CD14-positive monocyte (primary cell): ENCODE results near the gene PRM2. TPM values are rescaled to one million over a fixed set of nuclear protein-coding genes. Genes with fewer than 3 reads are reported as not detected.

Experiments used
- DNase-seq, 3 donors: peaks; one replicate each; pipeline ENCODE4 v3.0.0-alpha.2; 2011 to 2022
- H2AFZ ChIP-seq: 2 replicates; pipeline ENCODE4 v1.6.0; 2012; ENCODE audit warnings: mild to moderate bottlenecking, low read depth, low read length, inconsistent platforms; ENCODE audit not compliant: insufficient read depth, poor library complexity, severe bottlenecking
- H3K27ac ChIP-seq, 2 donors: 1 replicate in 1 of 2; 2 replicates in 1 of 2; pipeline ENCODE4 v1.5.1; 2012 to 2013; ENCODE audit warnings: low read length in 2 of 2, control low read depth in 1 of 2, inconsistent platforms in 1 of 2, low read depth in 1 of 2, mild to moderate bottlenecking in 1 of 2
- H3K27me3 ChIP-seq, 2 donors: one replicate each; pipeline versions ENCODE4 v1.6.0 to v1.6.1; 2011 to 2013; ENCODE audit warnings: low read length in 2 of 2; ENCODE audit not compliant: control insufficient read depth in 2 of 2, insufficient read depth in 2 of 2
- H3K36me3 ChIP-seq, 2 donors: replicated peaks in 1 of 2; 1 replicate in 1 of 2; 2 replicates in 1 of 2; pipeline versions ENCODE4 v1.5.1 to v1.6.1; 2012 to 2013; ENCODE audit warnings: low read length in 2 of 2, control low read depth in 1 of 2, inconsistent platforms in 1 of 2, mild to moderate bottlenecking in 1 of 2; ENCODE audit not compliant: insufficient read depth in 2 of 2, control insufficient read depth in 1 of 2
- H3K4me1 ChIP-seq, 2 donors: 1 replicate in 1 of 2; 2 replicates in 1 of 2; pipeline versions ENCODE4 v1.5.1 to v1.6.1; 2012 to 2013; ENCODE audit warnings: low read length in 2 of 2, control low read depth in 1 of 2, inconsistent platforms in 1 of 2, mild to moderate bottlenecking in 1 of 2, moderate library complexity in 1 of 2; ENCODE audit not compliant: insufficient read depth in 2 of 2, control insufficient read depth in 1 of 2
- H3K4me2 ChIP-seq: replicated peaks from 2 replicates; pipeline ENCODE3; 2012; ENCODE audit warnings: low read length, moderate library complexity, mild to moderate bottlenecking; ENCODE audit not compliant: poor library complexity, severe bottlenecking; ENCODE audit errors: extremely low read depth
- H3K4me3 ChIP-seq, 3 experiments: fragments of 200-600 bp in 1 of 3; sonication (generic) in 1 of 3; replicated peaks in 1 of 3; 1 replicate in 2 of 3; 2 replicates in 1 of 3; pipeline ENCODE4 v1.5.1; 2011 to 2013; ENCODE audit warnings: low read length in 3 of 3, mild to moderate bottlenecking in 3 of 3, control low read depth in 2 of 3, low read depth in 2 of 3, inconsistent platforms in 1 of 3, moderate library complexity in 1 of 3
- H3K79me2 ChIP-seq: 2 replicates; pipeline ENCODE4 v1.6.0; 2012; ENCODE audit warnings: mild to moderate bottlenecking, control low read depth, inconsistent platforms, low read length, moderate library complexity; ENCODE audit not compliant: insufficient read depth
- H3K9ac ChIP-seq: 2 replicates; pipeline ENCODE4 v1.6.0; 2017; ENCODE audit warnings: low read length, mild to moderate bottlenecking; ENCODE audit not compliant: insufficient read depth, poor library complexity, severe bottlenecking
- H3K9me3 ChIP-seq, 2 donors: replicated peaks in 1 of 2; 1 replicate in 1 of 2; 2 replicates in 1 of 2; pipeline versions ENCODE4 v1.5.1 to v1.6.1; 2012 to 2013; ENCODE audit warnings: low read length in 2 of 2, control low read depth in 1 of 2; ENCODE audit not compliant: control insufficient read depth in 1 of 2, insufficient read depth in 1 of 2
- H4K20me1 ChIP-seq: 2 replicates; pipeline ENCODE4 v1.6.0; 2012; ENCODE audit warnings: mild to moderate bottlenecking, low read length, control low read depth, moderate library complexity; ENCODE audit not compliant: insufficient read depth
- H3K27ac Mint-ChIP-seq, 7 donors: one replicate each; pipeline ENCODE4 v1.8.0; 2020; ENCODE audit warnings: mild to moderate bottlenecking in 7 of 7, mixed read lengths in 7 of 7, moderate library complexity in 6 of 7, inconsistent platforms in 2 of 7
- H3K27me3 Mint-ChIP-seq, 3 donors: one replicate each; pipeline ENCODE4 v1.8.0; 2021 to 2022; ENCODE audit warnings: low read depth in 3 of 3, mild to moderate bottlenecking in 3 of 3, mixed read lengths in 3 of 3, moderate library complexity in 3 of 3, inconsistent platforms in 1 of 3
- H3K36me3 Mint-ChIP-seq, 2 donors: one replicate each; pipeline ENCODE4 v1.8.0; 2020; ENCODE audit warnings: mixed read lengths in 2 of 2, inconsistent platforms in 1 of 2, mild to moderate bottlenecking in 1 of 2
- H3K4me1 Mint-ChIP-seq: one replicate; pipeline ENCODE4 v1.8.0; 2020; ENCODE audit warnings: mild to moderate bottlenecking, mixed read lengths
- H3K4me3 Mint-ChIP-seq, 2 donors: one replicate each; pipeline ENCODE4 v1.8.0; 2020; ENCODE audit warnings: mild to moderate bottlenecking in 2 of 2, mixed read lengths in 2 of 2, moderate library complexity in 1 of 2
- H3K9me3 Mint-ChIP-seq, 7 donors: one replicate each; pipeline ENCODE4 v1.8.0; 2020 to 2022; ENCODE audit warnings: mixed read lengths in 7 of 7, mild to moderate bottlenecking in 6 of 7, moderate library complexity in 6 of 7, inconsistent platforms in 2 of 7
- WGBS: methylation state at CpG from one replicate; pipeline ENCODE4 v1.1.5; 2013; ENCODE audit warnings: missing lambda C conversion rate; ENCODE audit not compliant: insufficient coverage; 5-methylcytosine and 5-hydroxymethylcytosine counted together
- intact Hi-C, 2 donors: fragments of 100-400 bp; cut with micrococcal nuclease; formaldehyde crosslinking; loops; one replicate each; pipeline versions ENCODE4 v1.15.0 to v1.15.1; 2023
- polyA plus RNA-seq, 3 donors: library from polyadenylated mRNA; depleted of rRNA in 1 of 3; unstranded in 2 of 3; stranded (reverse) in 1 of 3; fragments of 300-500 nt in 2 of 3; fragments of >200 nt in 1 of 3; fragmentation: Illumina TruSeq in 2 of 3; gene quantifications; 1 replicate in 2 of 3; 2 replicates in 1 of 3; pipeline ENCODE4 v1.2.3, GENCODE V29; 2012 to 2021
- TF ChIP-seq, protein P1 (sequence below): fragments of 200-600 bp; IDR thresholded peaks from one replicate; pipeline ENCODE4 v1.8.0; 2022; ENCODE audit warnings: antibody characterized with exemption, mild to moderate bottlenecking

PRM2 gene
- polyA plus RNA-seq, 3 donors: not detected

DNA sequence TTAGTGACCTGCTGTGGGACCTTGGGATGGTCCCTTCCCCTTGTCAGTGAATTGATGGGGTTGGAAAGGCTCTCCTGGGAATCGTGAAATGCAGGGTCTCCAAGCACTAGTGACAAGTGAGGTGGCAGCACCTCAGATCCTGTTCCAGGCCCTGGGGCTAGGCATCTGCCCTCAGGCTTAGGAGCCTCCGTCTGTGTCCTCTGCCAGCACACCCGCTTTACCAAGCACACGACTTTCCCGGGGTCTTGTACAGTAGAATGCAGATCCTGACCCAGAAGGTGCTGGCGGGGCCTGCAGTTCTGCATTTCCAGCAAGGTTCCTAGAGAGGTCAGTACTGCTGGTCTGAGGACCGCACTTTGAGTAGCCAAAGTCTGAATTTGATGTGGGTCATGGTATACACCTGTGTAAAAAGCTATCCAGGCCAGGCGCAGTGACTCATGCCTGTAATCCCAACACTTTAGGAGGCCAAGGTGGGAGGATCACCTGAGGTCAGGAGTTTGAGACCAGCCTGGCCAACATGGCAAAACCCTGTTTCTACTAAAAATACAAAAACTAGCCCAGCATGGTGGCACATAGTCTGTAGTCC, 38.1 kb upstream of the PRM2 start:
- TF ChIP-seq, protein P1, sequence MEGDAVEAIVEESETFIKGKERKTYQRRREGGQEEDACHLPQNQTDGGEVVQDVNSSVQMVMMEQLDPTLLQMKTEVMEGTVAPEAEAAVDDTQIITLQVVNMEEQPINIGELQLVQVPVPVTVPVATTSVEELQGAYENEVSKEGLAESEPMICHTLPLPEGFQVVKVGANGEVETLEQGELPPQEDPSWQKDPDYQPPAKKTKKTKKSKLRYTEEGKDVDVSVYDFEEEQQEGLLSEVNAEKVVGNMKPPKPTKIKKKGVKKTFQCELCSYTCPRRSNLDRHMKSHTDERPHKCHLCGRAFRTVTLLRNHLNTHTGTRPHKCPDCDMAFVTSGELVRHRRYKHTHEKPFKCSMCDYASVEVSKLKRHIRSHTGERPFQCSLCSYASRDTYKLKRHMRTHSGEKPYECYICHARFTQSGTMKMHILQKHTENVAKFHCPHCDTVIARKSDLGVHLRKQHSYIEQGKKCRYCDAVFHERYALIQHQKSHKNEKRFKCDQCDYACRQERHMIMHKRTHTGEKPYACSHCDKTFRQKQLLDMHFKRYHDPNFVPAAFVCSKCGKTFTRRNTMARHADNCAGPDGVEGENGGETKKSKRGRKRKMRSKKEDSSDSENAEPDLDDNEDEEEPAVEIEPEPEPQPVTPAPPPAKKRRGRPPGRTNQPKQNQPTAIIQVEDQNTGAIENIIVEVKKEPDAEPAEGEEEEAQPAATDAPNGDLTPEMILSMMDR: no peak
- Histone ChIP-seq H3K27ac (no peak overlapping the region), H3K4me2 (no peak overlapping the region), H3K36me3 (no peaks in the 10 kb centered on the region), H3K27me3 (peaks cover 0 to 9% of the 10 kb centered on the region in 2 donors), H3K4me1 (peaks cover 34 to 37% of the 10 kb centered on the region in 2 donors), H3K9me3 (no peaks in the 10 kb centered on the region), H3K9ac (no peak overlapping the region), H3K4me3 (no peak overlapping the region), H3K79me2 (no peaks in the 10 kb centered on the region), H4K20me1 (no peaks in the 10 kb centered on the region), H2AFZ (no peak overlapping the region)
- intact Hi-C loops: loop anchor here (5.0 kb wide), 3 partner anchors 33 to 48 kb away; partner anchors contain the start of gene RMI2 (in 1 of the 2)
- Mint-ChIP-seq H3K36me3 (peaks cover 0 to 7% of the 10 kb centered on the region in 2 donors), H3K27ac (peak overlapping the region in 1 of 7 donors; percentile 51), H3K4me1 (peaks cover 41% of the 10 kb centered on the region), H3K27me3 (peaks cover 26 to 49% (median 27%) of the 10 kb centered on the region in 3 donors), H3K4me3 (no peak overlapping the region), H3K9me3 (peaks cover 0 to 5% (median 0%) of the 10 kb centered on the region in 7 donors)
- WGBS: 92% methylated on average over 7 of the region's 8 CpGs
- DNase-seq: no peak

DNA sequence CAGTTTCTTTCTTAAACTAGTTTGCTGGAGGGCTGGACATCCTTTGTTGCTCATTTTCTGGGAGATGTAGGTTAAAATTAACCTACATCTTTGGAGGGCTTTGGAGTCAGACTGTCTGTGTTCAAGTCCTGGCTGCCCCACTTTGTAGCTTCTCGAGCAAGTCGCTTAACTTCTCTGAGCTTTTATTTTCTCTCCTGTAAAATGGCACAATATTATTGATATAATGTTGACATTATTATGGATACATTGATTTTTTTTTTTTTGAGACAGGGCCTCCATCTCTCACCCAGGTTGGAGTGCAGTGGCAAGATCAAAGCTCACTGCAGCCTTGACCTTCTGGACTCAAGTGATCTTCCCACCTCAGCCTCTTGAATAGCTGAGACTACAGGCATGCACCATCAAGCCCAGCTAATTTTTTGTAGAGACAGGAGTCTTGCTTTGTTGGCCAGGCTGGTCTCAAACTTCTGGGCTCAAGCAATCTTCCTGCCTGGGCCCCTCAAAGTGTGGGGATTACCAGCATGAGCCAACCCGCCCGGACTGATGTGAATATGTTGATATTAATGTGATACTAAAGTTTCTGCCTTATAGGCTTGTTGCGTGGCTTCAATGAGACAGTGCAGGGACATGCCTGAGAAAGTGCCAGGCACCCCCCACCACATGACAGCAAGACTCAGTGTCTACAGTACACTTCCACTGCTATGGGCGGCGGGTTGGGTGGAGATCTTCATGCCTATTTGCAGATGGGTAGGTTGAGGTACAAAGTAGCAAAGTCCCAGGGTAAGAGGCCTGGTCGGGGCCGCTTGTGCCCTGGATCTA, 37.4 kb upstream of the PRM2 start:
- no peak overlapping the region for H3K9ac ChIP-seq
- no peak overlapping the region for H3K27ac ChIP-seq
- H3K4me2 ChIP-seq: no peak overlapping the region
- no peaks in the 10 kb centered on the region for H4K20me1 ChIP-seq
- Mint-ChIP-seq H3K9me3 (peaks cover 0 to 2% (median 0%) of the 10 kb centered on the region in 7 donors), H3K27me3 (peaks cover 23 to 44% (median 27%) of the 10 kb centered on the region in 3 donors), H3K36me3 (peaks cover 0 to 7% of the 10 kb centered on the region in 2 donors), H3K4me1 (peaks cover 47% of the 10 kb centered on the region), H3K4me3 (peak overlapping the region in 1 of 2 donors; percentile 80), H3K27ac (peak overlapping the region in 1 of 7 donors; percentile 18)
- H3K79me2 ChIP-seq: no peaks in the 10 kb centered on the region
- H3K9me3 ChIP-seq: no peaks in the 10 kb centered on the region
- no peak for DNase-seq
- H3K36me3 ChIP-seq: no peaks in the 10 kb centered on the region
- WGBS: 100% methylated on average over 3 of the region's 9 CpGs
- intact Hi-C loops: loop anchor here (5.0 kb wide), 3 partner anchors 34 to 49 kb away; partner anchors contain the start of gene RMI2 (in 1 of the 2)
- H3K4me3 ChIP-seq: no peak overlapping the region
- H2AFZ ChIP-seq: no peak overlapping the region
- H3K27me3 ChIP-seq: peaks cover 0 to 9% of the 10 kb centered on the region in 2 donors
- peaks cover 41 to 44% of the 10 kb centered on the region in 2 donors for H3K4me1 ChIP-seq
- TF ChIP-seq, protein P1: no peak
